Measurements from ENCODE around the gene ERBB2. TPM values are rescaled to one million over a fixed set of nuclear protein-coding genes. Genes with fewer than 3 reads are reported as not detected.

ERBB2 gene
- total and polyA plus RNA-seq, 2 of the 13 experiments (the other 11 are each of a cell fraction or from before 2014, with no cell fraction given), result 57.7 to 64.1 TPM

- TF ChIP-seq AKNA (CRISPR knock-in tag; IDR thresholded peaks at IDR 0.05; ENCODE audit: borderline replicate concordance), result no peak
- TF ChIP-seq CREB1 (IDR thresholded peaks at IDR 0.05), result no peak
- TF ChIP-seq CREB1 (CRISPR knock-in tag; IDR thresholded peaks at IDR 0.05), result no peak
- TF ChIP-seq NFE2 (CRISPR knock-in tag; IDR thresholded peaks at IDR 0.05), result 0 out of 2 replicates have a peak, but pooled peaks have one; percentile 2
- TF ChIP-seq ZBTB26 (CRISPR knock-in tag; IDR thresholded peaks at IDR 0.05; ENCODE audit: borderline replicate concordance), result no peak; the same call in 1 of the 2 replicates
- TF ChIP-seq CERS6 (CRISPR knock-in tag; IDR thresholded peaks at IDR 0.05), result no peak
- no peak for TF ChIP-seq KDM5A (IDR thresholded peaks at IDR 0.05; ENCODE audit: borderline replicate concordance, low read length)
- no peak for TF ChIP-seq ATF6 (CRISPR knock-in tag; conservative IDR thresholded peaks at IDR 0.05)
- no peak for TF ChIP-seq EZH2 (conservative IDR thresholded peaks at IDR 0.05; ENCODE audit: low read depth, low read length)
- peak; percentile 72 for TF ChIP-seq SAP130 (CRISPR knock-in tag; IDR thresholded peaks at IDR 0.05; ENCODE audit: low read depth)
- TF ChIP-seq ZNF749 (CRISPR knock-in tag; IDR thresholded peaks at IDR 0.05; ENCODE audit: borderline replicate concordance), result no peak
- TF ChIP-seq ZXDC (CRISPR knock-in tag; IDR thresholded peaks at IDR 0.05), result no peak
- TF ChIP-seq MLXIP (CRISPR knock-in tag; IDR thresholded peaks at IDR 0.05; ENCODE audit: borderline replicate concordance), result no peak
Measured at GRCh38 chr17:39653662-39654331, 46.1 kb upstream of the ERBB2 start (continued).
